KOPT-K1 (cell line): Measurements from ENCODE around the gene ARPC5.

ENCODE experiments used
- H3K27ac ChIP-seq: fragments of 200-600 bp; sonication (generic); 2 replicates; pipeline ENCODE4 v1.5.1; 2016; ENCODE audit warnings: antibody characterized with exemption, mild to moderate bottlenecking, low read depth, low read length; ENCODE audit not compliant: poor library complexity, severe bottlenecking
- H3K36me3 ChIP-seq: fragments of 200-600 bp; sonication (generic); 2 replicates; pipeline ENCODE4 v1.5.1; 2017; ENCODE audit warnings: antibody characterized with exemption, mild to moderate bottlenecking, low read length, moderate library complexity; ENCODE audit not compliant: insufficient read depth
- H3K9me3 ChIP-seq: fragments of 200-600 bp; sonication (generic); 2 replicates; pipeline ENCODE4 v1.5.1; 2017; ENCODE audit warnings: antibody characterized with exemption, low read length, mild to moderate bottlenecking; ENCODE audit not compliant: insufficient read depth, poor library complexity, severe bottlenecking

The ARPC5 gene

DNA sequence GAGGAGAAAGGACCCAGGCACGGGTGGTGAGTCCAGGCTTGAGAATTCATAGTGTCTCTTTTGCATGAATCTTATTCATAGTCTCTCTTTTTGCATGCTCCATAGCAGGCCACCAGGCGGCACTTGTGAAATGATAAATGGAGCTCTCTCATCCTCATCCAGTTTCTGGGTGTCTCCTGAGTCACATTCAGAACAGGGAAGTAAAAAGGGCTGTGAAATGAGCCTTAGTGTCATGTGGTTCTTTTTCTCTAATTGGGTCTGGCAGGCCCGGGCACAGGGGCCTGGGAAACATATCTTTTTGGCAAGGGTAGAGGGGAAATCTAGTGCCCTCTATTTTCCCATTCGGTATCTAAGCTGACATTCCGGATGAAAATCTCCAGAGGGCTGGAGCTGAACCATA is 26.3 kb downstream of the ARPC5 start:
- Histone ChIP-seq H3K9me3 (no peaks in the 10 kb centered on the region), H3K36me3 (no peaks in the 10 kb centered on the region), H3K27ac (no peak overlapping the region)

DNA sequence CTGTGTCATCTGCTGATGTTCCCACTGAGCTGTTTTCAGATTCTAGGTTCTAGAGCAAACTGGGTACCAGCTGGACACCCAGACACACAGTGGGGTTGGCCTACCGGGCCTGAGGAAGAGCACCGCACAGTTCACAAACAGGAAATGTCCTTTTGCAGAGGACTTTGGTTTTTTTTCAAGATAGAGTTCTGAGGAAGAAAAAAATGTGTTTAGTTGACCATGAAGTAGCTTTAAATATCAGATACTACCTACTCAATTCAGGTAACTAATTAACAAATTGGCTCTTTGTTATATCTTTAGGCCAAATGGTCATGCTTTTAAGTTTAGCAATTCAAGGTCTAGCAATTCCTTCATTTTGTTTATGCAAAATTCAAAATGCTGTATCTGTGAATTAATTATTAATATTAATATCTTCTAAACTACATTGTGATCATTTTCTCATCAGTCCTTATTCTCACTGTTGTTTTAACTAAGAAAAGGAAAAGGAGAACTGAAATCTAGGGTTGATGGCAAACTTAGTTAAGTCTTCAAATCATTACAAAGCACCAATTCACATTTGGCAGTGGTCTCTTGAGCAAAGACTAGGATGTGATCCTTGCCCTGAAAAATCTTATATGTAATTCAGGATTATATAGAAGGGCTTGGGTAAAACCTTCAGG is 28.1 kb downstream of the ARPC5 start:
- Histone ChIP-seq H3K9me3 (no peaks in the 10 kb centered on the region), H3K27ac (no peak overlapping the region), H3K36me3 (no peaks in the 10 kb centered on the region)

DNA sequence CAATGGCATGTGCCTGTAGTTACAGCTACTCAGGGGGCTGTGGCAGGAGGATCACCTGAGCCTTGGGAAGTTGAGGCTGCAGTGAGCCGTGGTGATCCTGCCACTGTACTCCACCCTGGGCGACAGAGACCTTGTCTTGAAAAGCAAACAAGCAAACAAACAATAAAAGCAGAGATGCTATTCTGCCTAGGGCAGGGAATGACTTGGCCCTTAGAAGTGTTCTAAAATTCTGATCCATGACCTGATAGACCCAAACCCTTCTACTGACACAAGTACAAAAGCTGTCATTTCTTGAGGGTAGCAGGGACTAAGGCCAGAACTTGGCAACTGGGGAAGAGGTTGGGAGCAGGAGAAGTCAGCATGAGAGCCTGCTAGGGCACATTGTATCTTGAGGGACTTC is 29.7 kb downstream of the ARPC5 start:
- H3K9me3 ChIP-seq, result no peaks in the 10 kb centered on the region
- H3K27ac ChIP-seq, result no peak overlapping the region
- H3K36me3 ChIP-seq, result no peaks in the 10 kb centered on the region

DNA sequence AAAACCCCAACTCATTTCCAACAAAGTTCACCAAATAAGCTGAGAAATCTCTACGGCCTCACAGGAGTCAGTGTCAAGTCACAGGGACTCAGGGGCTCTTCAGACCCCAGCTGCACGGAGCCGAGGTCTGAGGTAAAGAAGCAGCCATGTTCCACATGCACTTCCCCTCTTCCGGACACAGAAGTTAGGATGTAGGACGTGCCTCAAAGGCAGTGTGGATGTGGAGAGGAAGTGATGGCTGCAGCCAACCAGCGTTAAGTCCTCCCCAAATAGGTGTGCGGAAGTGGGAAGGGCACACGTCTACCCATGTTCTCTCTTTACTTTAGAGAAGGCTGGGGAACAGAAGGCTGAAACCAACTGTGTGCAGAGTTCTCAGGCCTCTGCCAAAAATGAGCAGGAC is 30.8 kb downstream of the ARPC5 start:
- H3K27ac ChIP-seq, result no peak overlapping the region
- H3K9me3 ChIP-seq, result no peaks in the 10 kb centered on the region
- H3K36me3 ChIP-seq, result no peaks in the 10 kb centered on the region

DNA sequence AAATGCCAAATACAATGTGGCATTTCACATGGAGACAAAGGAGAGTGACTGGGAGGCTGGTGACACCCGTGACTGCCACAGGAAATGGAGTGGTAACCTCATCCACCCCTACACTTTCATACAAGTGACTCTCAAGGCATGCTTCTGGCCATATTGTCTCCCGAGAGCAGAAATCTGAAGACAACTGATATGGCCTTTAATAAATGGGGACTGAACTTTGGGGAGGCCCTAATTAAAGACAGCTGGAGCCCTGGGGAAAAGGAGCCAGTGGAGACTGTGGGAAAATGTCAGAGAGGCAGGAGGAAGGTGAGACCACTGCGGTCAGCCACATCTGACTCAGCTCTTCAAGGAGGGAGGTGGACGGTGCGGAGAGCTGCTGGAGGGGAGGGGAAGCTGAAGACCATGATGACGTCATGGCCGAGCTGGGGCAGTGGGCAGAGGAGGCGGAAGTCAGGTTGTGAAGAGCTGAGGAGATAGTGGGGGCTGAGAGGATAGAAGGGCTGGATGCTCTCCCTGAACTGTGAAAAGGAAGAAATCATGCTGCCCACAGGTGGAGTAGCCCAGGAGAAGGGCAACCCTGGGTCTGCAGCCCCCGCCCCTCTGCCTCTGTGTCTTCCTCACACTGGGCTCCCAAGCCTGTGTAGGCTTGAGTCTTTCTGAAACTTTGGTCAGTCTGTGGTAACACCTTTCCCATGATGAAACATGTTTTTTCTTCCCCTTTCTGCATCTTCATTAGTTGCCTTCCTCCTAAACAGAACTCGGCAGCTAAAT is 31.4 kb downstream of the ARPC5 start:
- no peaks in the 10 kb centered on the region for H3K9me3 ChIP-seq
- H3K36me3 ChIP-seq, result no peaks in the 10 kb centered on the region

DNA sequence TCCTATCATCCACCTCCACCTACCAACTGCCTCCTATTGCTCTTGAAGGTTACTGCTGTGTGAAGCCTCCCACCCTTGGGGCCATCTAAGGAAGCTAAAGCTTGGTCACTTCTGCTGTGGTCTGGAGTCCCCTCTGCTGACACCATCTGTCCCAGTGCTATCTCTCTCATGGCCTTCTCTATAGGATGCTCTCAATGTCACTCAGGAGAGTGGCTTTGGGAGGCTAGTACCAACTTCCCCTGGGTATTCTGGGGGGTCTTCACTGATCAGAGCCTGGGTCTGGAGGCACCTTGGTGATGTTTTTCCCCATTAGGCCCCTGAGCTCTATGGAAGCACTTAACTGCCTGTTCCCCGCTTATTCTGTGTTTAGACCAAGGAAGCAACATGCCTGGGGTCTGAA is 33.1 kb downstream of the ARPC5 start:
- Histone ChIP-seq H3K9me3 (no peaks in the 10 kb centered on the region), H3K27ac (no peak overlapping the region), H3K36me3 (no peaks in the 10 kb centered on the region)

More for the DNA sequence above, 31.4 kb downstream of the ARPC5 start:
- H3K27ac ChIP-seq, result no peak overlapping the region

DNA sequence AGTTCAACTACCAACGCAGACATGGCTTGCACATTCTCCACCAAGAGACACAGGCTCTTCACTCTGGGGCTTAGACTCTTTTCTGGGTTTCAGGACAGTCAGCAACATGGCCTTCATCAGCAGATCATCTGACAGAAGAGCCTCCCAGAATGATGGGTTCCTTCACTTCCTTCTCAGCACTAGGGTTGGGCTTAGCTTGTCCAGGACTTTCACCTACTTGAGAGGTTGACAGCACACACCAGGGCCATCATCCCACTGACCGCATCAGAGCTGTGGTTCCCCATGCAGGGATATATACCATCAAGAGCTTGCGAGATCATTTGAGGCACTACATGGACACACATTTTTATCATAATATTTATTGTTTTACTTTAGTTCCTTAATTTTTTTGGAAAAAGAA is 34.9 kb downstream of the ARPC5 start:
- Histone ChIP-seq H3K36me3 (no peaks in the 10 kb centered on the region), H3K27ac (no peak overlapping the region), H3K9me3 (no peaks in the 10 kb centered on the region)

DNA sequence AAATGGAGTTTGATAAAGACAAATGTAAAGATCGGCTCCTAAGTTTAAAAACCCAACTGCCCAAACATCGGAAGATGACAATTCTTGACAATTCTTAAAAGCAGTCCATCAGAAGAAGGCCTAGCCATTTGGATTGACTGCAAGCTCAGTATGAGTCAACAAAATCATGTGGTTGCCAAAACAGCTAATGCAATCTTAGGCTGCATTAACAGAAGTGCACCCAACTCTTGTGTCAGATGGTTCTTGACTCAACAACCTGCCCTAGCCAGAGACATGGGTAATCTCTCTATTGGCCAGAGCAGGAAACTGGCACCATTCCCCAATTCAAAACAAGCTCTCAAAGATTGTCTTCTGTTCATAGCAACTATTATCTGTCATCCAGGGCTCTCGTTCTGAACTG is 35.4 kb downstream of the ARPC5 start:
- Histone ChIP-seq H3K36me3 (no peaks in the 10 kb centered on the region), H3K9me3 (no peaks in the 10 kb centered on the region), H3K27ac (no peak overlapping the region)

DNA sequence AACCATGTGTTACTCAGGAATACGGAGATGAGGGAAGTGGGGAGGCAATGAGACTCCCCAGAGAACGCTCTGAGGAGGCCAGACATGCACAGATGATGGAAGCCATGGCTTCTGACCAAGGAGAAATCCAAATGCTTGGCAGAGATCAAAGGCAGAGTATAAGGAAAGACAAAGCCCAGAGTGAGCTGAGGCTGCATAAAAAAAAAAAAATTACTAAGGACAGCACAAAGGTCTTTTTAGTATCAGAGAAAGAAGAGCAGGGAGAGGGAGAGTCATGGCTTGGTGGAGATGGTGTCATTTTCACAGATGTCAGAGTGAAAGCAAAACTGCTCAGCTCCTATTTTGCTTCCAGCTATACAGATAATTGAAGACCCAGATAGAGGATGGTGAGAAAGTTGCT is 37.2 kb downstream of the ARPC5 start:
- no peaks in the 10 kb centered on the region for H3K9me3 ChIP-seq
- no peaks in the 10 kb centered on the region for H3K36me3 ChIP-seq
- H3K27ac ChIP-seq, result no peak overlapping the region

DNA sequence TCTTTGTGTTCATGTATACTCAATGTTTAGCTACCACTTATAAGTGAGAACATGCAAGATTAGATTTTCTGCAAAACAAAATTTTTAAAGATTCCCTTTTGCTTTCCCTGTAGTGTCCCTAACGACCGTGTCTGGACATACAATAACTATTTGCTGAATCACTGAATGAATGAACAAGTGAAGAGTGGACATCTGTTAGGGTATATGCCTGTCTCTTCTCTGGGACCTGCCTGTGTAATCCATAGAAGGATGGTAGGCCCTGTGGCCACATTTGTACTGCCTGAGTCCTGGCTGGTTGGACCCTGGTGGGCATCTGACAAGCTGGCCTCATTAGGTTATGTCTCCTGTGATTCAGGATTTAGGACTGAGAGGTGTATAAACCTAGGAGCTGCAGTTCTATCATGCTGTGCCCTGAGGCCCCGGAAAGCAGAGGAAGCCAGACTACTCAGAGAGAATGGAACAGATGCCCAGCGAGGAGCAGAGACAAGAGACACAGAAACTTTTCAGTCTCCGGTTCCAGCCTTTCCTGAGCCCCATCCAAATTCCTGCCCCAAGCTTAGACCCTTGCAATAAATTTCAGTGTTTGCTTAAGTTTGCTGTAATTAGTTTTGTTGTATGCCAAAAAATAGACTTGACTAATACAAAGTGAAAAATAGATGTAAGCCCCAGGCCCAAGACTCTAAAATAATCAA is 37.8 kb downstream of the ARPC5 start:
- no peaks in the 10 kb centered on the region for H3K9me3 ChIP-seq
- no peak overlapping the region for H3K27ac ChIP-seq
- H3K36me3 ChIP-seq, result no peaks in the 10 kb centered on the region

DNA sequence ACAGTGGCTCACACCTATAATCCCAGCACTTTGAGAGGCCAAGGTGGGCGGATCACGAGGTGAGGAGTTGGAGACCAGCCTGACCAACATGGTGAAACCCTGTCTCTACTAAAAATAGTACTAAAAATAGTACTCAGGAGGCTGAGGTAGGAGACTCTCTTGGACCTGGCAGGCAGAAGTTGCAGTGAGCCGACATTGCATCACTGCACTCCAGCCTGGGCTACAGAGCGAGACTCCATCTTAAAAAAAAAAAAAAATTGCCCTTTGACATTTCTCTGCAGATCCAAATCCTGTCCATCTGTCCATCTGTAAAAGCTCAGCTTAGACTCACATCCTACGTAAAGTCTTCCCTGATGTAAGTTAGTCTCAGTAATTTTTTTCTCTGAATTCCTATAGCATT is 39.1 kb downstream of the ARPC5 start:
- no peaks in the 10 kb centered on the region for H3K9me3 ChIP-seq

DNA sequence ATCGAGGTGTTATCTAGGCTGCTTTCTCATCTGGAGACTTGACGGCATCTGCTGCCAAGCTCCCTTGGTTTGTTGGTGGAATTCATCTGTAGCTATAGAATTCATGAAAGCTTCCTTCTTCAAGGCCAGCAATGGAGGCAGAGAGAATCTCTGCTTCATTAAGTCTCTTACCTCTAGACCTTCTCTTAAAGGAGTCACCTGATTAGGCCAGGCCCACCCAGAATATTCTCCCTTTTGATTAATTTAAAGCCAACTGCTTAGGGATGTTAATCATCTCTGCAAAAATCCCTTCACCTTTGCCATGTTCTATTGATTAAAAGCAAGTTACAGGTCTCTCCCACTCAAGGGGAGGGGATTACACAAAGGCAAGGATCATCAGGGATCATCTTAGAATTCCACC is 40.0 kb downstream of the ARPC5 start:
- H3K27ac ChIP-seq, result no peak overlapping the region
- no peaks in the 10 kb centered on the region for H3K9me3 ChIP-seq
- H3K36me3 ChIP-seq, result no peaks in the 10 kb centered on the region

More for the DNA sequence above, 39.1 kb downstream of the ARPC5 start:
- H3K27ac ChIP-seq, result no peak overlapping the region
- no peaks in the 10 kb centered on the region for H3K36me3 ChIP-seq

DNA sequence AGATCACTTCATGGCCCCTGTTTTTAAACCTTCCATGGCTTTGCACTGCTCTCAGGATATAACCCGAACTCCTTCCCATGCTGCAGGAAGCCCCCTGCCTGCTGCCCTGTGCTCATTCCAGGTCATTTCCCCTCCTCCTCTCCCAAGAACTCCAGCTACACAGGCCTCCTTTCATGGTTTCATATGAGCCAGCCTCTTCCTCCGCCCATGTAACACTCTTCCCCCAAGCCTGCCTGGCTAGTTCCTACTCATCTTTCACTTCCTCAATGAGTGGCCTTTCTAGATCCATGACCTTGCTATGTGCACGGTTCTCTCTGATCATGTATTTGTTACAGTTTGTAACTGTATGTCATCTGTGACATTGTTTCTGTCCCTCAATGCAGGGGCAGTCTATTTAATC is 42.2 kb downstream of the ARPC5 start:
- H3K36me3 ChIP-seq, result no peaks in the 10 kb centered on the region
- H3K9me3 ChIP-seq, result no peaks in the 10 kb centered on the region
- no peak overlapping the region for H3K27ac ChIP-seq

DNA sequence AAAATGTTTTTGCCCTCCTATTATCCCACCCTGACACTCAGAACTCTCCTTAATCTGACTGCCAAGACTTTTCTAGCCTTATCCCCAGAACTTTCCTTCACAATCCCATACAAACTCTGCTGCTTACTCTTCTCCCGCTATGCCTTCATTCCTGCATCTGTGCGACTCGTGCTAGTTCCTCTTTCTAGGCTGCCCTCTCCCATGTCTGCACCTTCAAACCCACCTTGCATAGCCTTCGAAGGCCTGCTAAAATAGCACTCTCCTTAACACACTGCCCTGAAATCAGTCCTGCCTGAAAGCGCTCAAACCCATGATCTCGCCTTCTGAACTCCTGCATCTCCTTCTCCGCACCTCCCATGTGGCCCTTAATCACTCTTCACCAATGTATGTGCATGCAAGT is 42.9 kb downstream of the ARPC5 start:
- Histone ChIP-seq H3K27ac (no peak overlapping the region), H3K36me3 (no peaks in the 10 kb centered on the region), H3K9me3 (no peaks in the 10 kb centered on the region)

DNA sequence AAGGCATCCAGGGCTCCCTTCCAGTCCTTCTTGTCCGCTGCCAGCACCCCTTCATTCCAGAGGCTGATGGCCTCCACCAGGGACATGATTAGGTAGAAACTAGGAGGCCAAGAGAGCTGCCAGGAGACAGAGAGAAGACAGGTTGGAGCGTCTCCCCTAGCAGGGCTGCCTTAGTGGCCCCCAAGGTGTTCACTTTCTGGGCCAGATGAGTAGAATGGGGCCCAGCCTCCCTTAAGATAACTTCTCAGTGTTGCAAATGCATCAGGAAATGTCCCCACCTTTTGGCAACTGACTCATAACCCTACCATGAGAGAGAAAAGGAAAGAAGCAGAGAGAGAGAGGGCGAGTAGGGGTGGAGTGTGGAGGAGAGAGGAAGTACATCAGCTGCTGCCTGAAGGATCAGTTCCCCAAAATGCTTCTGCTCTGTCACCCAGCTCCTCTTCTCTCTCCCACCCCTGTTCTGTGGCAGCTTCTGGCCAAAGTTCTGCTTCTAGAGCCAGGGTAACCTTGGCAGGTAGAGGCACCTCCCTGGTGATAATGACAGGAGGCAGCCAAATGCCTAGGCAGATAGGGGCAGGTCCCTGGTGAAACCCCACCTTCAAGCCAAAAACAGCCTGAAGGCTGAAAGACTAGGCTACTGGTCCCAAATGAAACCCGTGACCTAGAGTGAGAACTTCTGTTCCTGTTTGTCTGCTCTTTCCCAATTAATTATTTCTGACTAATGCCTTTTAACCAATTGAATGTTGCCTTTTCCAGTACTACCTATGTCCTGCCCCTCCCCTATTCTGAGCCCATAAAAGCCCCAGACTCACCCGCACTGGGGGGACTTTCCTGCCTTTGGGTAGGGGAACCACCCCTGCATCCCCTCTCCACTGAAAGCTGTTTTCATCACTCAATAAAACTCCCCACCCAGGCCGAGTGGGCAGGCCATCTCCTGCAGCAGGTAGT is 45.1 kb downstream of the ARPC5 start, which contains the start of gene NCF2:
NCF2 (minus strand) TSS at position 216 of the 948 bp plus-strand sequence; CDS start at position 86, 130 bp downstream.
- Histone ChIP-seq H3K36me3 (no peaks in the 10 kb centered on the region), H3K27ac (no peak within 1 kb of the TSS), H3K9me3 (no peaks in the 10 kb centered on the region)
